ENCODE results near the gene BAIAP3.

The BAIAP3 gene

DNA sequence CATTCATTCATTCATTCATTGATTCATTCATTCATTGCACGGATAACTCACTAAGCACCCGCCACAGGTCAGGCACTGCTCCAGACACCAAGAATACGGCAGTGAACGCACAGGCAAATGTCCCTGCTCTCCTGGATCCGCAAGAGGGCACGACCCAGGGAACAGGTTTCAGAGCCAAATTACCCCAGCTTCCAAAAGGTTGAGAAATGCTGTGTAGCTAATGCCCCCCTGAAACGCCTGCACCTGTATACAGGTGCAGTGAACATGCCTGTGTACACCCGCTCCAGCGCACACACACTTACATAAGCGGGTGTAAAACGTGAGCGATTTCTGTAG, 33.6 kb upstream of the BAIAP3 start:
- Histone ChIP-seq H3K9me3 (ENCODE audit: control extremely low read depth in 1 of 5, control insufficient read depth in 4 of 5, insufficient read depth in 2 of 5, low read depth in 1 of 5, low read length in 4 of 5) (no peaks in the 10 kb centered on the region), H3K4me3 (ENCODE audit: control insufficient read depth in 1 of 7, extremely low read depth in 1 of 7, insufficient read depth in 4 of 7, low read depth in 2 of 7, low read length in 6 of 7) (no peak overlapping the region), H3K27me3 (replicated peaks in 2 of 5; ENCODE audit: control insufficient read depth in 4 of 5, insufficient read depth in 5 of 5, low read length in 4 of 5) (peaks cover 0 to 13% (median 0%) of the 10 kb centered on the region in 5 experiments), H3K36me3 (ENCODE audit: control insufficient read depth in 4 of 4, insufficient read depth in 4 of 4, low read length in 3 of 4) (no peaks in the 10 kb centered on the region), H3K27ac (ENCODE audit: insufficient read depth in 1 of 2, low read depth in 1 of 2, low read length in 2 of 2, poor library complexity in 1 of 2, severe bottlenecking in 2 of 2) (no peak overlapping the region), H3K4me1 (ENCODE audit: control extremely low read depth in 1 of 4, control insufficient read depth in 4 of 4, insufficient read depth in 4 of 4, low read length in 3 of 4) (peaks cover 0 to 21% (median 17%) of the 10 kb centered on the region in 4 experiments)
- ChIA-PET POLR2A (interaction anchor here (0.7 kb wide), 1 partner anchor 16 kb away, joined by 3 read pairs; no protein-coding TSS in a partner anchor), CTCF (interaction anchor here (1.0 to 1.4 kb wide), 2 partner anchors 10 to 38 kb away, joined by 4 to 11 read pairs; no protein-coding TSS in a partner anchor)
- DNase-seq, result no peak
- WGBS (ENCODE audit: insufficient coverage), result 93% methylated on average over 12 of the region's 12 CpGs

DNA sequence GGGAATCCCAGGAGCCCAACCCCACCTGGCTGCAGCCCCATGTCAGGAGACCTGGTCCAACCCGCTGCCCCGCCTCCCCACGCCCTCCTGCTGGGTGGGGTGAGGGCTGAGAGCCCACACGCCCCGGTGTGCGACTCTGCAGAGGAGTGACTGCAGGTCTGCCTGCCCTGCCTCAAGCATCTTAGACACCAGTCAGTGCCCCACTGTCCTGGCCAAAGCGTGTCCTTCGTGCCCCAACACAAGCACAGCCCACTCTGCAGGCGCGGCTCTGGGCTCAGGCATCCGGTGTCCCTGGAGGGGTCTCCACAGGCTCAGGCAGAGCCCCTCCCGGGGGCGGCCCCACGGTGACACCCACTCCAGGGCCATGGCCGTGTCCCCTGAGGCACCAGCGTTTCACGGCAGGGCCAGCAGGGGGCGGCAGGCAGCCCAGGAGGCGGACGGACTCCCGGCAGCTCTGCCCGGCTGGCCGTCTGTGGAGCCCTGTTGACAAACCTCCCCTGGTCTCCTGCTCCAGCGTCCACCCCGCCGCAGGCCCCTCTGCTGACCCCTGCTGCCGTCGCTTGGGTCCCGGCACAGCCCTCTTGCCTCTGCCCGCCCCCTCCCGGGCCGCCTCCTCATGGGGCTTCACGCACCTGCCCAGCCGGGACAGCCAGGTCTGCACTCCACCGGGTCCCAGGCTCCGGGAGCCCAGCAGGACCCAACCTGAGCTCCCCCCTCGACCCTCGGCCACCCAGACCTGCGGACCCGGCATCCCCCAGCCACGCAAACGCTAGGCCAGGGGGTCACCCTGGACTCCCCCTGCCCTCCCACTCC, 32.6 kb upstream of the BAIAP3 start:
- peaks cover 0 to 22% (median 18%) of the 10 kb centered on the region in 4 experiments for H3K4me1 ChIP-seq (ENCODE audit: control extremely low read depth in 1 of 4, control insufficient read depth in 4 of 4, insufficient read depth in 4 of 4, low read length in 3 of 4)
- ChIA-PET CTCF (interaction anchor here (0.7 to 1.4 kb wide), 6 partner anchors 11 to 42 kb away, joined by 3 to 11 read pairs (median 4); no protein-coding TSS in a partner anchor), POLR2A (no interaction called here)
- H3K9me3 ChIP-seq (ENCODE audit: control extremely low read depth in 1 of 5, control insufficient read depth in 4 of 5, insufficient read depth in 2 of 5, low read depth in 1 of 5, low read length in 4 of 5), result no peaks in the 10 kb centered on the region
- peaks cover 0 to 13% (median 0%) of the 10 kb centered on the region in 5 experiments for H3K27me3 ChIP-seq (replicated peaks in 2 of 5; ENCODE audit: control insufficient read depth in 4 of 5, insufficient read depth in 5 of 5, low read length in 4 of 5)
- H3K27ac ChIP-seq (ENCODE audit: insufficient read depth in 1 of 2, low read depth in 1 of 2, low read length in 2 of 2, poor library complexity in 1 of 2, severe bottlenecking in 2 of 2), result no peak overlapping the region
- WGBS (ENCODE audit: insufficient coverage), result 12% methylated on average over 30 of the region's 42 CpGs
- H3K36me3 ChIP-seq (ENCODE audit: control insufficient read depth in 4 of 4, insufficient read depth in 4 of 4, low read length in 3 of 4), result no peaks in the 10 kb centered on the region
- peak; percentile 42 to 62 (median 58) for DNase-seq
- H3K4me3 ChIP-seq (ENCODE audit: control insufficient read depth in 1 of 7, extremely low read depth in 1 of 7, insufficient read depth in 4 of 7, low read depth in 2 of 7, low read length in 6 of 7), result peak overlapping the region in 4 of 7 experiments; percentile 13 to 54 (median 33)

- H3K4me1 ChIP-seq (ENCODE audit: control extremely low read depth in 1 of 4, control insufficient read depth in 4 of 4, insufficient read depth in 4 of 4, low read length in 3 of 4), result peaks cover 0 to 25% (median 19%) of the 10 kb centered on the region in 4 experiments
- CTCF ChIA-PET, result interaction anchor here (0.9 to 1.1 kb wide), 3 partner anchors 12 to 40 kb away, joined by 3 to 5 read pairs (median 3); no protein-coding TSS in a partner anchor
Measured at GRCh38 chr16:1301562-1301961, 31.9 kb upstream of the BAIAP3 start.

GRCh38 chr16:1305823-1306222, 27.6 kb upstream of the BAIAP3 start:
- peaks cover 8 to 20% (median 14%) of the 10 kb centered on the region in 4 experiments for H3K4me1 ChIP-seq (ENCODE audit: control extremely low read depth in 1 of 4, control insufficient read depth in 4 of 4, insufficient read depth in 4 of 4, low read length in 3 of 4)
- no peak overlapping the region for H3K27ac ChIP-seq (ENCODE audit: insufficient read depth in 1 of 2, low read depth in 1 of 2, low read length in 2 of 2, poor library complexity in 1 of 2, severe bottlenecking in 2 of 2)
- peaks cover 0 to 3% (median 0%) of the 10 kb centered on the region in 5 experiments for H3K27me3 ChIP-seq (replicated peaks in 2 of 5; ENCODE audit: control insufficient read depth in 4 of 5, insufficient read depth in 5 of 5, low read length in 4 of 5)
- CTCF ChIA-PET, result interaction anchor here (1.0 kb wide), 1 partner anchor 9 kb away, joined by 5 read pairs; no protein-coding TSS in a partner anchor
- H3K4me3 ChIP-seq (ENCODE audit: control insufficient read depth in 1 of 7, extremely low read depth in 1 of 7, insufficient read depth in 4 of 7, low read depth in 2 of 7, low read length in 6 of 7), result no peak overlapping the region
- no peaks in the 10 kb centered on the region for H3K36me3 ChIP-seq (ENCODE audit: control insufficient read depth in 4 of 4, insufficient read depth in 4 of 4, low read length in 3 of 4)
- POLR2A ChIA-PET, result no interaction called here
- WGBS (ENCODE audit: insufficient coverage), result 65% methylated on average over 12 of the region's 12 CpGs
- no peaks in the 10 kb centered on the region for H3K9me3 ChIP-seq (ENCODE audit: control extremely low read depth in 1 of 5, control insufficient read depth in 4 of 5, insufficient read depth in 2 of 5, low read depth in 1 of 5, low read length in 4 of 5)
- no peak for DNase-seq

More at GRCh38 chr16:1301562-1301961, 31.9 kb upstream of the BAIAP3 start:
- no peak for DNase-seq
- no peak overlapping the region for H3K27ac ChIP-seq (ENCODE audit: insufficient read depth in 1 of 2, low read depth in 1 of 2, low read length in 2 of 2, poor library complexity in 1 of 2, severe bottlenecking in 2 of 2)
- H3K36me3 ChIP-seq (ENCODE audit: control insufficient read depth in 4 of 4, insufficient read depth in 4 of 4, low read length in 3 of 4), result no peaks in the 10 kb centered on the region
- H3K27me3 ChIP-seq (replicated peaks in 2 of 5; ENCODE audit: control insufficient read depth in 4 of 5, insufficient read depth in 5 of 5, low read length in 4 of 5), result peaks cover 0 to 13% (median 0%) of the 10 kb centered on the region in 5 experiments
- POLR2A ChIA-PET, result no interaction called here
- 93% methylated on average over 12 of the region's 12 CpGs for WGBS (ENCODE audit: insufficient coverage)
- H3K9me3 ChIP-seq (ENCODE audit: control extremely low read depth in 1 of 5, control insufficient read depth in 4 of 5, insufficient read depth in 2 of 5, low read depth in 1 of 5, low read length in 4 of 5), result no peaks in the 10 kb centered on the region
- H3K4me3 ChIP-seq (ENCODE audit: control insufficient read depth in 1 of 7, extremely low read depth in 1 of 7, insufficient read depth in 4 of 7, low read depth in 2 of 7, low read length in 6 of 7), result no peak overlapping the region

DNA sequence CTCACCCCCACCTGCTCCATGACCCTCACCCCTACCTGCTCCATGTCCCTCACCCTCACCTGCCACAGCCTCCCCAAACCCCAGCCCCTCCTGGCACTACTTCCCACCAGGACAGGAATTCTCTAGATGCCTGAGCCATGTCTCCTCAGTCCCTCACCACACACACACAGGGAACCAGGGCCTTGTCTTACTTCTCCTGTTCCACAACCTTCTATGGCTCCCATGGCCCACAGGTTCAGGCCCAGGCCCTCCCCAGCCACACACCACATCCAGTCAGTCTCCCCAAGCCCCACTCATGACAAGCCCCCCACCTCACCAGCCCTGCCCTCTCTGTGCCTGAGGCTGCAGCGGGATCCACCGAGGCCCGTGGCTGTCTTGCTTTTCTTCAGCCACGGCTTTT, 27.1 kb upstream of the BAIAP3 start:
- Histone ChIP-seq H3K27me3 (replicated peaks in 2 of 5; ENCODE audit: control insufficient read depth in 4 of 5, insufficient read depth in 5 of 5, low read length in 4 of 5) (peaks cover 0 to under 1% (median 0%) of the 10 kb centered on the region in 5 experiments), H3K36me3 (ENCODE audit: control insufficient read depth in 4 of 4, insufficient read depth in 4 of 4, low read length in 3 of 4) (peaks cover 0 to 3% (median 0%) of the 10 kb centered on the region in 4 experiments), H3K4me3 (ENCODE audit: control insufficient read depth in 1 of 7, extremely low read depth in 1 of 7, insufficient read depth in 4 of 7, low read depth in 2 of 7, low read length in 6 of 7) (no peak overlapping the region), H3K9me3 (ENCODE audit: control extremely low read depth in 1 of 5, control insufficient read depth in 4 of 5, insufficient read depth in 2 of 5, low read depth in 1 of 5, low read length in 4 of 5) (no peaks in the 10 kb centered on the region), H3K27ac (ENCODE audit: insufficient read depth in 1 of 2, low read depth in 1 of 2, low read length in 2 of 2, poor library complexity in 1 of 2, severe bottlenecking in 2 of 2) (no peak overlapping the region), H3K4me1 (ENCODE audit: control extremely low read depth in 1 of 4, control insufficient read depth in 4 of 4, insufficient read depth in 4 of 4, low read length in 3 of 4) (peaks cover 13 to 20% (median 16%) of the 10 kb centered on the region in 4 experiments)
- 75% methylated on average over 4 of the region's 4 CpGs for WGBS (ENCODE audit: insufficient coverage)
- CTCF ChIA-PET, result no interaction called here
- no peak for DNase-seq
- POLR2A ChIA-PET, result no interaction called here

DNA sequence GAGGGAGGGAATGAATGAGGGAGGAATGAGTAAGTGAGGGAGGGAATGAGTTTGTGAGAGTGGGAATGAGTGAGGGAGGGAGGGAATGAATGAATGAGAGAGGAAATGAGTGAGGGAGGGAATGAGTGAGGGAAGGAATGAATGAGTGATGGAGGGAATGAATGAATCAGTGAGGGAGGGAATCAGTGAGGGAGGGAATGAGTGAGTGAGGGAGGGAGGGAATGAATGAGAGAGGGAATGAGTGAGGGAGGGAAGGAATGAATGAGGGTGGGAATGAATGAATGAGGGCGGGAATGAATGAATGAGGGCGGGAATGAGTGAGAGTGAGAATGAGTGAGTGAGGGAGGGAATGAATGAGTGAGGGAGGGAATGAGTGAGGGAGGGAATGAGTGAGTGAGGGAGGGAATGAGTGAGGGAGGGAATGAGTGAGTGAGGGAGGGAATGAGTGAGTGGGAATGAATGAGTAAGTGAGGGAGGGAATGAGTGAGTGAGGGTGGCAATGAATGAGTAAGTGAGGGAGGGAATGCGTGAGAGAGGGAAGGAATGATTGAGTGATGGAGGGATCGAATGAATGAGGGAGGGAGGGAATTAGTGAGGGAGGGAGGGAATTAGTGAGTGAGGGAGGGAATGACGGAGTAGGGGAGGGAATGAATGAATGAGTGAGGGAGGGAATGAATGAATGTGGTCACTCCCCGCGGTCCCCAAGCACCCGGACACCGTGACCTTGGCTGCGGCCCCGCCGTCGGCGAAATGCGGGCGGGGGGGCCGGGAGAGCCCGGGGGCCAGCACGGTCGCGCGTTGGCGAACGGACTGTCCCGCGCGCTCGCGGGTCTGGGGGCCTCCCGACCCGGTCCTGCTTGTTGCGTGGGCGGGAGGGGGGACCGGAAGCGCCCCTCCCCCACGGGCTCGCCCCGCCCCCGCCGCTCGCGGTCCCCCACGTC, 25.1 kb upstream of the BAIAP3 start:
- Histone ChIP-seq H3K9me3 (ENCODE audit: control extremely low read depth in 1 of 5, control insufficient read depth in 4 of 5, insufficient read depth in 2 of 5, low read depth in 1 of 5, low read length in 4 of 5) (no peaks in the 10 kb centered on the region), H3K4me3 (ENCODE audit: control insufficient read depth in 1 of 7, extremely low read depth in 1 of 7, insufficient read depth in 4 of 7, low read depth in 2 of 7, low read length in 6 of 7) (peak overlapping the region; percentile 28 to 98 (median 73)), H3K4me1 (ENCODE audit: control extremely low read depth in 1 of 4, control insufficient read depth in 4 of 4, insufficient read depth in 4 of 4, low read length in 3 of 4) (peaks cover 13 to 38% (median 29%) of the 10 kb centered on the region in 4 experiments), H3K27me3 (replicated peaks in 2 of 5; ENCODE audit: control insufficient read depth in 4 of 5, insufficient read depth in 5 of 5, low read length in 4 of 5) (no peaks in the 10 kb centered on the region), H3K36me3 (ENCODE audit: control insufficient read depth in 4 of 4, insufficient read depth in 4 of 4, low read length in 3 of 4) (peaks cover 2 to 21% (median 8%) of the 10 kb centered on the region in 4 experiments), H3K27ac (ENCODE audit: insufficient read depth in 1 of 2, low read depth in 1 of 2, low read length in 2 of 2, poor library complexity in 1 of 2, severe bottlenecking in 2 of 2) (peak overlapping the region; percentile 100)
- peak; percentile 76 to 89 (median 80) for DNase-seq
- ChIA-PET POLR2A (interaction anchor here (0.6 to 1.0 kb wide), 3 partner anchors 16 to 664 kb away, joined by 3 to 5 read pairs (median 4); partner anchors contain the start of gene TBL3), CTCF (no interaction called here)
- whole genome bisulfite sequencing (ENCODE audit: insufficient coverage), result 11% methylated on average over 16 of the region's 43 CpGs

All from common myeloid progenitor, CD34-positive (primary cell).